K562 (cell line): ENCODE measurements around the gene MDM4. TPM values are rescaled to one million over a fixed set of nuclear protein-coding genes. Genes with fewer than 3 reads are reported as not detected.

Experiments used
- ATAC-seq: fragments of 200-7000 bp; cut with Tn5 transposase; 3 replicates; pipeline ENCODE4 v1.9.1; 2020; ENCODE audit warnings: moderate library complexity
- BruUV-seq: library from RNA; stranded (reverse); fragments of 400-500 nt; replicated peaks from 2 replicates; lab custom pipeline; 2021; lab: Mats Ljungman, UMichigan
- CTCF ChIA-PET: fragments of 300-600 bp; formaldehyde crosslinking; extraction: SDS; loops from one replicate; lab custom pipeline; 2021; ENCODE audit warnings: low intra/inter-chr PET ratio; lab: Yijun Ruan, JAX
- POLR2A ChIA-PET: fragments of 300-600, 350-650 bp; sonication (Branson Sonifier 250); formaldehyde crosslinking; extraction: SDS; loops from one replicate; lab custom pipeline; 2021; ENCODE audit warnings: antibody characterized with exemption, inconsistent platforms; lab: Yijun Ruan, JAX
- DNase-seq, 4 experiments: peaks; one replicate each; pipeline versions ENCODE4 v3.0.0 to v3.0.0-alpha.2; 2011 to 2018; ENCODE audit warnings: low spot score in 3 of 4, mixed read lengths in 3 of 4; ENCODE audit errors: extremely low read depth in 1 of 4
- FAIRE-seq: peaks from 2 replicates; lab custom pipeline; 2011; peaks lifted over from hg19 to GRCh38; lab: Jason Lieb, UNC
- H2AFZ ChIP-seq: 2 replicates; pipeline ENCODE4 v1.6.0; 2011; ENCODE audit warnings: low read depth, low read length, control low read depth, inconsistent platforms
- H3K27ac ChIP-seq: fragments of 200-600 bp; 3 replicates; pipeline ENCODE4 v1.8.0; 2011; ENCODE audit warnings: low read depth, mild to moderate bottlenecking, control low read depth, inconsistent platforms, low read length, moderate library complexity, mixed read lengths; ENCODE audit errors: extremely low read depth
- H3K27me3 ChIP-seq, 2 experiments: fragments of 300-600 bp in 1 of 2; 2 replicates in 1 of 2; 3 replicates in 1 of 2; pipeline versions ENCODE4 v1.6.0 to v1.8.0; 2011; ENCODE audit warnings: inconsistent platforms in 2 of 2, low read length in 2 of 2, mild to moderate bottlenecking in 1 of 2, mixed read lengths in 1 of 2, moderate library complexity in 1 of 2; ENCODE audit not compliant: control insufficient read depth in 2 of 2, insufficient read depth in 2 of 2
- H3K36me3 ChIP-seq: fragments of 300-600 bp; 3 replicates; pipeline ENCODE4 v1.8.0; 2011; ENCODE audit warnings: mild to moderate bottlenecking, low read length, inconsistent platforms; ENCODE audit not compliant: control insufficient read depth, insufficient read depth
- H3K4me1 ChIP-seq, 2 experiments: fragments of 200-600 bp in 1 of 2; replicated peaks in 1 of 2; 2 replicates in 1 of 2; 3 replicates in 1 of 2; pipeline versions ENCODE4 v1.5.1 to v1.8.0; 2011; ENCODE audit warnings: inconsistent platforms in 2 of 2, low read length in 2 of 2, mild to moderate bottlenecking in 1 of 2, mixed read lengths in 1 of 2, moderate library complexity in 1 of 2; ENCODE audit not compliant: control insufficient read depth in 2 of 2, insufficient read depth in 2 of 2
- H3K4me2 ChIP-seq: 2 replicates; pipeline ENCODE4 v1.6.1; 2011; ENCODE audit warnings: low read length, control low read depth, inconsistent platforms, mixed read lengths; ENCODE audit not compliant: insufficient read depth
- H3K4me3 ChIP-seq: fragments of 200-600 bp; sonication (generic), shearing (Covaris generic); 2 replicates; pipeline ENCODE4 v1.5.1; 2016; ENCODE audit warnings: control low read depth, inconsistent platforms
- H3K79me2 ChIP-seq: fragments of 200-600 bp; 3 replicates; pipeline ENCODE4 v1.8.0; 2011; ENCODE audit warnings: low read length, inconsistent platforms; ENCODE audit not compliant: control insufficient read depth, insufficient read depth
- H3K9ac ChIP-seq, 2 experiments: 2 replicates each; pipeline versions ENCODE4 v1.6.0 to v1.6.1; 2011; ENCODE audit warnings: low read depth in 2 of 2, low read length in 2 of 2, control low read depth in 1 of 2, inconsistent platforms in 1 of 2, mild to moderate bottlenecking in 1 of 2, mixed read lengths in 1 of 2; ENCODE audit not compliant: insufficient read depth in 1 of 2
- H3K9me1 ChIP-seq: one replicate; pipeline ENCODE4 v1.6.0; 2011; ENCODE audit warnings: inconsistent platforms, mild to moderate bottlenecking, low read length, moderate library complexity; ENCODE audit not compliant: control insufficient read depth, insufficient read depth
- H3K9me3 ChIP-seq: replicated peaks from 2 replicates; pipeline ENCODE4 v1.5.1; 2011; ENCODE audit warnings: low read depth, low read length, inconsistent platforms; ENCODE audit not compliant: control insufficient read depth, insufficient read depth
- H4K20me1 ChIP-seq: replicated peaks from 2 replicates; pipeline ENCODE4 v1.6.1; 2011; ENCODE audit warnings: low read length, inconsistent platforms, mixed read lengths; ENCODE audit not compliant: control insufficient read depth, insufficient read depth
- ATF1 ChIP-seq, 2 experiments: fragments of 450-650 bp in 1 of 2; IDR thresholded peaks; 2 replicates each; pipeline ENCODE4 v1.6.1; 2016; ENCODE audit warnings: missing compliant biosample characterization in 1 of 2, missing genetic modification characterization in 1 of 2
- C11orf30 ChIP-seq: fragments of 450-650 bp; IDR thresholded peaks from 2 replicates; pipeline ENCODE4 v1.6.1; 2016; ENCODE audit warnings: low read depth, mild to moderate bottlenecking
- FOXJ3 ChIP-seq: sonication (generic); formaldehyde crosslinking; IDR thresholded peaks from 2 replicates; pipeline ENCODE4 v1.4.0; 2020; ENCODE audit warnings: mild to moderate bottlenecking, missing genetic modification reagents
- ILK ChIP-seq: fragments of 450-650 bp; IDR thresholded peaks from 2 replicates; pipeline ENCODE4 v1.6.1; 2016; ENCODE audit warnings: missing genetic modification characterization, low read depth, mild to moderate bottlenecking, missing compliant biosample characterization, moderate library complexity, borderline replicate concordance
- POLR2H ChIP-seq: IDR thresholded peaks from 2 replicates; pipeline ENCODE4 v1.6.1; 2016; ENCODE audit warnings: missing genetic modification characterization, low read depth, mild to moderate bottlenecking, control low read depth, missing compliant biosample characterization, moderate library complexity
- SAFB2 ChIP-seq: fragments of 200-400 bp; formaldehyde crosslinking; IDR thresholded peaks from 2 replicates; pipeline ENCODE4 v1.6.1; 2018; ENCODE audit warnings: borderline replicate concordance, low read length, low read depth, moderate library complexity; ENCODE audit not compliant: severe bottlenecking
- SMC3 ChIP-seq: conservative IDR thresholded peaks from 2 replicates; pipeline ENCODE4 v1.6.1; 2011; ENCODE audit warnings: low read depth, low read length, improper control_type of control experiment; ENCODE audit not compliant: insufficient read depth
- SNIP1 ChIP-seq: fragments of 450-650 bp; IDR thresholded peaks from 2 replicates; pipeline ENCODE4 v1.7.1; 2017; ENCODE audit warnings: low read depth, mild to moderate bottlenecking
- SP1 ChIP-seq: sonication (generic); formaldehyde crosslinking; IDR thresholded peaks from 2 replicates; pipeline ENCODE4 v1.8.1; 2022; ENCODE audit warnings: mild to moderate bottlenecking, missing genetic modification reagents
- SRSF1 ChIP-seq: fragments of 200-400 bp; formaldehyde crosslinking; IDR thresholded peaks from 2 replicates; pipeline ENCODE4 v1.6.1; 2017; ENCODE audit warnings: mild to moderate bottlenecking, low read depth, low read length, moderate library complexity
- ZNF143 ChIP-seq: sonication (generic); formaldehyde crosslinking; IDR thresholded peaks from 2 replicates; pipeline ENCODE4 v1.9.0; 2022; ENCODE audit warnings: mild to moderate bottlenecking, missing genetic modification reagents
- ZNF217 ChIP-seq: sonication (generic); formaldehyde crosslinking; IDR thresholded peaks from 2 replicates; pipeline ENCODE4 v1.8.0; 2022; ENCODE audit warnings: mild to moderate bottlenecking, missing genetic modification reagents
- ZNF316 ChIP-seq: fragments of 450-650 bp; IDR thresholded peaks from 2 replicates; pipeline ENCODE4 v1.6.1; 2016
- WGBS: fragments of 100-300 bp; shearing (Covaris generic); methylation state at CpG from one replicate; pipeline ENCODE4 v1.1.6; 2016; ENCODE audit warnings: low coverage, mixed read lengths; ENCODE audit not compliant: insufficient coverage; ENCODE audit errors: missing lambda C conversion rate; 5-methylcytosine and 5-hydroxymethylcytosine counted together
- in situ Hi-C: fragments of 300-500 bp; cut with MboI; formaldehyde crosslinking; loops from 4 replicates; pipeline ENCODE4 v1.15.0; 2018; ENCODE audit warnings: inconsistent platforms, mixed read lengths
- intact Hi-C: fragments of 100-400 bp; cut with micrococcal nuclease; formaldehyde crosslinking; loops from 2 replicates; pipeline ENCODE4 v1.14.2; 2022
- polyA plus RNA-seq, 8 experiments: library from polyadenylated mRNA; depleted of rRNA in 4 of 8; stranded (reverse) in 5 of 8; unstranded in 3 of 8; fragments of >200 nt; fragmentation: Nextera tagmentation in 2 of 8; fragmentation: Illumina TruSeq in 1 of 8; extraction: Ambion mirVana in 2 of 8; extraction: Trizol in 1 of 8; gene quantifications; 2 replicates each; pipeline versions ENCODE4 v1.2.1 to v1.2.3, GENCODE V29; 2011 to 2014; ENCODE audit warnings: inconsistent platforms in 1 of 8, missing spikeins in 1 of 8
- total RNA-seq, 7 experiments: library from RNA; depleted of rRNA in 6 of 7; stranded (reverse); fragments of >200 nt in 6 of 7; fragmentation: Illumina TruSeq in 2 of 7; extraction: Trizol in 2 of 7; gene quantifications; 2 replicates each; pipeline versions ENCODE4 v1.2.1 to v1.2.3, GENCODE V29; 2011 to 2021; ENCODE audit warnings: low replicate concordance in 1 of 7
- TF ChIP-seq, protein P1 (sequence below): sonication (generic); formaldehyde crosslinking; IDR thresholded peaks from 2 replicates; pipeline ENCODE4 v1.8.1; 2023; ENCODE audit warnings: mild to moderate bottlenecking, missing genetic modification reagents
- TF ChIP-seq, protein P2 (sequence below): fragments of 250-450 bp; sonication (Bioruptor Pico); IDR thresholded peaks from 2 replicates; pipeline ENCODE4 v1.5.0; 2021
- TF ChIP-seq, protein P3 (sequence below): fragments of 250-450 bp; sonication (Bioruptor Pico); IDR thresholded peaks from 2 replicates; pipeline ENCODE4 v1.8.0; 2022; ENCODE audit warnings: moderate library complexity, mild to moderate bottlenecking, inconsistent platforms

Gene MDM4
- total and polyA plus RNA-seq, 9 of the 15 experiments (the other 6 are each of a cell fraction or from before 2014, with no cell fraction given), result 3.3 to 61.7 (median 21.2) TPM

DNA sequence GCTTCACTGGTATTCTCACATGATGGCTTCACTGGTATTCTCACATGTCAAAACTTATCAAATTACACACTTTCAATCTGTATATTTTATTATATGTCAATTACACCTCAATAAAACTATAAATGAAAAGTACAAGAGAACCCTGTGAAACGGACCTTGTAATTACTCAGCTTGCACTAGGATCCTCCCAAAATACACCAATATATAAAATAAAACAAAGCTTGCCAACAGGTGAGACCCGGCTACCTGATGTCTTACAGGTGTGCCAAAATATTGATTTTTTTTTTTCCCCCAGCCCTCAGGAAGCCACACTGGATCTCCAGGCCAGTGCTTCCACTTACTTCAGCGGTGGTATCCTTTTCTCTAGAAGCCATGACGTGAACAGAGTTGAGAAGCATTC, 44.5 kb upstream of the MDM4 start (continued):
- TF ChIP-seq ILK (tag) (no peak), FOXJ3 (CRISPR knock-in tag) (no peak), SNIP1 (no peak), SRSF1 (no peak)
- TF ChIP-seq, all 486 proteins: peak for 0

DNA sequence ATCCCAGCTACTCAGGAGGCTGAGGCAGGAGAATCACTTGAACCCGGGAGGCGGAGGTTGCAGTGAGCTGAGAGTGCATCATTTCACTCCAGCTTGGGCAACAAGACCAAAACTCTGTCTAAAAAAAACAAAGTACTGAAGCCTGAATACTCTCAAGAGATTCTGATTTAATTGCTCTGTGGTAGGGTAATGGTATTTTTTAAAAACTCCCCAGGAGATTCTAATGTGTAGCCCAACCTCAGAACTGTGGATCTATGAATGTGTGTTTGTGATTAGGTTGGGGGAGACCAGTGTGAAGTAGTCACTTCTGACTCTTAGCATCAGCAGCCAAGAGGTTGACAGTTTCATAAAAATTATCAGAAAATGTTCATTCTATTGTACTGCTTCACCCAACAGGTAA, 43.5 kb upstream of the MDM4 start:
- FAIRE-seq (no peak), DNase-seq (no peak), ATAC-seq (no peak)
- no peaks in the 10 kb centered on the region for H3K9me3 ChIP-seq
- H3K4me2 ChIP-seq, result no peak overlapping the region
- in situ Hi-C loops (no loop called here), intact Hi-C loops (no loop called here)
- BruUV-seq, result no TSS peak
- H3K9ac ChIP-seq, result no peak overlapping the region
- H3K27me3 ChIP-seq, result peaks cover 40 to 49% of the 10 kb centered on the region in 2 experiments
- H3K4me1 ChIP-seq, result 0 out of 5 replicates have a peak, but pooled peaks cover 0 to 5% of the 10 kb centered on the region in 2 experiments
- no peak overlapping the region for H2AFZ ChIP-seq
- no peaks in the 10 kb centered on the region for H3K79me2 ChIP-seq
- no peak overlapping the region for H3K4me3 ChIP-seq
- CTCF ChIA-PET, result no interaction called here
- POLR2A ChIA-PET, result interaction anchor here (1.1 kb wide), 1 partner anchor 26 kb away, joined by 4 read pairs; no protein-coding TSS in a partner anchor
- 18% methylated on average over 2 of the region's 2 CpGs for WGBS
- no peaks in the 10 kb centered on the region for H4K20me1 ChIP-seq
- no peak overlapping the region for H3K27ac ChIP-seq
- no peaks in the 10 kb centered on the region for H3K36me3 ChIP-seq
- H3K9me1 ChIP-seq, result no peaks in the 10 kb centered on the region
- TF ChIP-seq, protein P1, sequence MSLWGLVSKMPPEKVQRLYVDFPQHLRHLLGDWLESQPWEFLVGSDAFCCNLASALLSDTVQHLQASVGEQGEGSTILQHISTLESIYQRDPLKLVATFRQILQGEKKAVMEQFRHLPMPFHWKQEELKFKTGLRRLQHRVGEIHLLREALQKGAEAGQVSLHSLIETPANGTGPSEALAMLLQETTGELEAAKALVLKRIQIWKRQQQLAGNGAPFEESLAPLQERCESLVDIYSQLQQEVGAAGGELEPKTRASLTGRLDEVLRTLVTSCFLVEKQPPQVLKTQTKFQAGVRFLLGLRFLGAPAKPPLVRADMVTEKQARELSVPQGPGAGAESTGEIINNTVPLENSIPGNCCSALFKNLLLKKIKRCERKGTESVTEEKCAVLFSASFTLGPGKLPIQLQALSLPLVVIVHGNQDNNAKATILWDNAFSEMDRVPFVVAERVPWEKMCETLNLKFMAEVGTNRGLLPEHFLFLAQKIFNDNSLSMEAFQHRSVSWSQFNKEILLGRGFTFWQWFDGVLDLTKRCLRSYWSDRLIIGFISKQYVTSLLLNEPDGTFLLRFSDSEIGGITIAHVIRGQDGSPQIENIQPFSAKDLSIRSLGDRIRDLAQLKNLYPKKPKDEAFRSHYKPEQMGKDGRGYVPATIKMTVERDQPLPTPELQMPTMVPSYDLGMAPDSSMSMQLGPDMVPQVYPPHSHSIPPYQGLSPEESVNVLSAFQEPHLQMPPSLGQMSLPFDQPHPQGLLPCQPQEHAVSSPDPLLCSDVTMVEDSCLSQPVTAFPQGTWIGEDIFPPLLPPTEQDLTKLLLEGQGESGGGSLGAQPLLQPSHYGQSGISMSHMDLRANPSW (CRISPR knock-in tag), result no peak
- TF ChIP-seq C11orf30, result no peak
- TF ChIP-seq, protein P2, sequence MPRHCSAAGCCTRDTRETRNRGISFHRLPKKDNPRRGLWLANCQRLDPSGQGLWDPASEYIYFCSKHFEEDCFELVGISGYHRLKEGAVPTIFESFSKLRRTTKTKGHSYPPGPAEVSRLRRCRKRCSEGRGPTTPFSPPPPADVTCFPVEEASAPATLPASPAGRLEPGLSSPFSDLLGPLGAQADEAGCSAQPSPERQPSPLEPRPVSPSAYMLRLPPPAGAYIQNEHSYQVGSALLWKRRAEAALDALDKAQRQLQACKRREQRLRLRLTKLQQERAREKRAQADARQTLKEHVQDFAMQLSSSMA (CRISPR knock-in tag), result no peak
- no peak for TF ChIP-seq SP1 (CRISPR knock-in tag)
- no peak for TF ChIP-seq SMC3
- no peak for TF ChIP-seq SAFB2
- no peak for TF ChIP-seq ATF1 (CRISPR knock-in tag; IDR thresholded peaks at IDR 0.05)
- no peak for TF ChIP-seq ATF1 (tag; IDR thresholded peaks at IDR 0.05)
- TF ChIP-seq, protein P3, sequence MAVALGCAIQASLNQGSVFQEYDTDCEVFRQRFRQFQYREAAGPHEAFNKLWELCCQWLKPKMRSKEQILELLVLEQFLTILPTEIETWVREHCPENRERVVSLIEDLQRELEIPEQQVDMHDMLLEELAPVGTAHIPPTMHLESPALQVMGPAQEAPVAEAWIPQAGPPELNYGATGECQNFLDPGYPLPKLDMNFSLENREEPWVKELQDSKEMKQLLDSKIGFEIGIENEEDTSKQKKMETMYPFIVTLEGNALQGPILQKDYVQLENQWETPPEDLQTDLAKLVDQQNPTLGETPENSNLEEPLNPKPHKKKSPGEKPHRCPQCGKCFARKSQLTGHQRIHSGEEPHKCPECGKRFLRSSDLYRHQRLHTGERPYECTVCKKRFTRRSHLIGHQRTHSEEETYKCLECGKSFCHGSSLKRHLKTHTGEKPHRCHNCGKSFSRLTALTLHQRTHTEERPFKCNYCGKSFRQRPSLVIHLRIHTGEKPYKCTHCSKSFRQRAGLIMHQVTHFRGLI (CRISPR knock-in tag), result no peak
- no peak for TF ChIP-seq ZNF217 (CRISPR knock-in tag)
- no peak for TF ChIP-seq ZNF316
- TF ChIP-seq ZNF143 (CRISPR knock-in tag), result no peak
- TF ChIP-seq POLR2H (tag), result no peak
